Dendritic cell treated with granulocyte-macrophage colony-stimulating factor and Interleukin-4, amounts not matched to agents 40 ng/mL and 50 ng/mL, for 4 days (primary cell): Measurements from ENCODE around the gene MGLL.

Source experiments
- H3K27ac Mint-ChIP-seq: one replicate; pipeline ENCODE4 v1.8.0; 2022; ENCODE audit warnings: mild to moderate bottlenecking, mixed read lengths
- H3K27me3 Mint-ChIP-seq: one replicate; pipeline ENCODE4 v1.8.0; 2022; ENCODE audit warnings: mild to moderate bottlenecking, mixed read lengths
- H3K36me3 Mint-ChIP-seq: one replicate; pipeline ENCODE4 v1.8.0; 2022; ENCODE audit warnings: low read depth, mixed read lengths
- H3K4me1 Mint-ChIP-seq: one replicate; pipeline ENCODE4 v1.8.0; 2022; ENCODE audit warnings: low read depth, mixed read lengths
- H3K4me3 Mint-ChIP-seq: one replicate; pipeline ENCODE4 v1.8.0; 2022; ENCODE audit warnings: mild to moderate bottlenecking, moderate library complexity, mixed read lengths
- H3K9me3 Mint-ChIP-seq: one replicate; pipeline ENCODE4 v1.8.0; 2022; ENCODE audit warnings: mixed read lengths
- intact Hi-C: fragments of 100-400 bp; cut with micrococcal nuclease; formaldehyde crosslinking; loops from one replicate; pipeline ENCODE4 v1.15.0; 2022

Gene MGLL

GRCh38 chr3:127670761-127671522 is 151.4 kb downstream of the MGLL start:
- no peak overlapping the region for H3K4me3 Mint-ChIP-seq
- H3K27ac Mint-ChIP-seq = no peak overlapping the region
- peaks cover 39% of the 10 kb centered on the region for H3K4me1 Mint-ChIP-seq
- peaks cover 19% of the 10 kb centered on the region for H3K36me3 Mint-ChIP-seq
- no peaks in the 10 kb centered on the region for H3K9me3 Mint-ChIP-seq
- no peaks in the 10 kb centered on the region for H3K27me3 Mint-ChIP-seq
- intact Hi-C loops = loop anchor here (5.0 kb wide), 2 partner anchors 79 to 381 kb away; partner anchors contain the start of genes SEC61A1 and TPRA1

- no peaks in the 10 kb centered on the region for H3K27me3 Mint-ChIP-seq
- peaks cover 33% of the 10 kb centered on the region for H3K4me1 Mint-ChIP-seq
- peaks cover 12% of the 10 kb centered on the region for H3K36me3 Mint-ChIP-seq
- no peak overlapping the region for H3K27ac Mint-ChIP-seq
- intact Hi-C loops = loop anchor here (5.0 kb wide), 2 partner anchors 78 to 382 kb away; partner anchors contain the start of genes SEC61A1 and TPRA1
- H3K4me3 Mint-ChIP-seq = no peak overlapping the region
- no peaks in the 10 kb centered on the region for H3K9me3 Mint-ChIP-seq
Measured at GRCh38 chr3:127670229-127670559, 152.1 kb downstream of the MGLL start.

GRCh38 chr3:127669541-127670228 is 152.6 kb downstream of the MGLL start:
- Mint-ChIP-seq H3K27me3 (no peaks in the 10 kb centered on the region), H3K9me3 (no peaks in the 10 kb centered on the region), H3K27ac (no peak overlapping the region), H3K4me1 (peaks cover 28% of the 10 kb centered on the region), H3K4me3 (no peak overlapping the region), H3K36me3 (peaks cover 7% of the 10 kb centered on the region)
- intact Hi-C loops = loop anchor here (5.0 kb wide), 2 partner anchors 77 to 383 kb away; partner anchors contain the start of genes SEC61A1 and TPRA1

GRCh38 chr3:127668906-127669305 is 153.4 kb downstream of the MGLL start:
- Mint-ChIP-seq H3K4me3 (no peak overlapping the region), H3K27me3 (no peaks in the 10 kb centered on the region), H3K9me3 (no peaks in the 10 kb centered on the region), H3K27ac (no peak overlapping the region), H3K36me3 (peaks cover 5% of the 10 kb centered on the region), H3K4me1 (peaks cover 20% of the 10 kb centered on the region)
- intact Hi-C loops = no loop called here

- no peaks in the 10 kb centered on the region for H3K36me3 Mint-ChIP-seq
- no peak overlapping the region for H3K27ac Mint-ChIP-seq
- intact Hi-C loops = no loop called here
- no peak overlapping the region for H3K4me3 Mint-ChIP-seq
- peaks cover 14% of the 10 kb centered on the region for H3K4me1 Mint-ChIP-seq
- H3K27me3 Mint-ChIP-seq = no peaks in the 10 kb centered on the region
- no peaks in the 10 kb centered on the region for H3K9me3 Mint-ChIP-seq
Measured at GRCh38 chr3:127667119-127667681, 155.1 kb downstream of the MGLL start.

GRCh38 chr3:127666676-127667075 is 155.6 kb downstream of the MGLL start:
- Mint-ChIP-seq H3K4me1 (peaks cover 10% of the 10 kb centered on the region), H3K36me3 (no peaks in the 10 kb centered on the region), H3K27ac (no peak overlapping the region), H3K9me3 (no peaks in the 10 kb centered on the region), H3K4me3 (no peak overlapping the region), H3K27me3 (no peaks in the 10 kb centered on the region)
- intact Hi-C loops = no loop called here

GRCh38 chr3:127665586-127665985 is 156.7 kb downstream of the MGLL start:
- Mint-ChIP-seq H3K4me1 (peaks cover 1% of the 10 kb centered on the region), H3K9me3 (no peaks in the 10 kb centered on the region), H3K27me3 (no peaks in the 10 kb centered on the region), H3K36me3 (no peaks in the 10 kb centered on the region), H3K4me3 (no peak overlapping the region), H3K27ac (no peak overlapping the region)
- intact Hi-C loops = no loop called here

- intact Hi-C loops = no loop called here
- H3K4me1 Mint-ChIP-seq = peaks cover 6% of the 10 kb centered on the region
- H3K27me3 Mint-ChIP-seq = no peaks in the 10 kb centered on the region
- no peak overlapping the region for H3K27ac Mint-ChIP-seq
- no peaks in the 10 kb centered on the region for H3K36me3 Mint-ChIP-seq
- H3K9me3 Mint-ChIP-seq = no peaks in the 10 kb centered on the region
- H3K4me3 Mint-ChIP-seq = no peak overlapping the region
Measured at GRCh38 chr3:127665165-127665564, 157.2 kb downstream of the MGLL start.

- no peak overlapping the region for H3K27ac Mint-ChIP-seq
Measured at GRCh38 chr3:127663151-127663550, 159.2 kb downstream of the MGLL start.

GRCh38 chr3:127662001-127662469 is 160.3 kb downstream of the MGLL start:
- peaks cover 7% of the 10 kb centered on the region for H3K4me1 Mint-ChIP-seq
- H3K9me3 Mint-ChIP-seq = no peaks in the 10 kb centered on the region
- intact Hi-C loops = no loop called here
- peaks cover 1% of the 10 kb centered on the region for H3K27me3 Mint-ChIP-seq
- H3K27ac Mint-ChIP-seq = no peak overlapping the region
- H3K36me3 Mint-ChIP-seq = no peaks in the 10 kb centered on the region
- no peak overlapping the region for H3K4me3 Mint-ChIP-seq

More at GRCh38 chr3:127663151-127663550, 159.2 kb downstream of the MGLL start:
- Mint-ChIP-seq H3K4me1 (peaks cover 7% of the 10 kb centered on the region), H3K36me3 (no peaks in the 10 kb centered on the region), H3K9me3 (no peaks in the 10 kb centered on the region), H3K27me3 (no peaks in the 10 kb centered on the region), H3K4me3 (no peak overlapping the region)
- intact Hi-C loops = no loop called here

- Mint-ChIP-seq H3K27ac (no peak overlapping the region), H3K4me1 (peaks cover 7% of the 10 kb centered on the region), H3K4me3 (no peak overlapping the region), H3K27me3 (peaks cover 1% of the 10 kb centered on the region), H3K36me3 (no peaks in the 10 kb centered on the region), H3K9me3 (no peaks in the 10 kb centered on the region)
- intact Hi-C loops = no loop called here
Measured at GRCh38 chr3:127661600-127661999, 160.7 kb downstream of the MGLL start.

GRCh38 chr3:127660621-127661251 is 161.6 kb downstream of the MGLL start:
- no peaks in the 10 kb centered on the region for H3K9me3 Mint-ChIP-seq
- peaks cover 10% of the 10 kb centered on the region for H3K4me1 Mint-ChIP-seq
- no peak overlapping the region for H3K27ac Mint-ChIP-seq
- H3K36me3 Mint-ChIP-seq = no peaks in the 10 kb centered on the region
- peaks cover 1% of the 10 kb centered on the region for H3K27me3 Mint-ChIP-seq
- intact Hi-C loops = no loop called here
- H3K4me3 Mint-ChIP-seq = no peak overlapping the region

- H3K27me3 Mint-ChIP-seq = peaks cover 1% of the 10 kb centered on the region
- H3K36me3 Mint-ChIP-seq = no peaks in the 10 kb centered on the region
- intact Hi-C loops = no loop called here
- peaks cover 14% of the 10 kb centered on the region for H3K4me1 Mint-ChIP-seq
- H3K27ac Mint-ChIP-seq = no peak overlapping the region
- no peaks in the 10 kb centered on the region for H3K9me3 Mint-ChIP-seq
- no peak overlapping the region for H3K4me3 Mint-ChIP-seq
Measured at GRCh38 chr3:127658234-127658633, 164.1 kb downstream of the MGLL start.

- intact Hi-C loops = no loop called here
- Mint-ChIP-seq H3K4me3 (no peak overlapping the region), H3K27ac (no peak overlapping the region), H3K4me1 (peaks cover 14% of the 10 kb centered on the region), H3K36me3 (no peaks in the 10 kb centered on the region), H3K27me3 (peaks cover 5% of the 10 kb centered on the region), H3K9me3 (no peaks in the 10 kb centered on the region)
Measured at GRCh38 chr3:127656906-127657305, 165.4 kb downstream of the MGLL start.
